HG03354 (cell line): ENCODE results near the gene ATP13A5.

Experiments used
- ATAC-seq: cut with Tn5 transposase; IDR thresholded peaks from one replicate; pipeline ENCODE4 v1.9.1; 2021; ENCODE audit warnings: mild to moderate bottlenecking; ENCODE audit not compliant: unreplicated experiment, poor library complexity, severe bottlenecking

Gene ATP13A5

DNA sequence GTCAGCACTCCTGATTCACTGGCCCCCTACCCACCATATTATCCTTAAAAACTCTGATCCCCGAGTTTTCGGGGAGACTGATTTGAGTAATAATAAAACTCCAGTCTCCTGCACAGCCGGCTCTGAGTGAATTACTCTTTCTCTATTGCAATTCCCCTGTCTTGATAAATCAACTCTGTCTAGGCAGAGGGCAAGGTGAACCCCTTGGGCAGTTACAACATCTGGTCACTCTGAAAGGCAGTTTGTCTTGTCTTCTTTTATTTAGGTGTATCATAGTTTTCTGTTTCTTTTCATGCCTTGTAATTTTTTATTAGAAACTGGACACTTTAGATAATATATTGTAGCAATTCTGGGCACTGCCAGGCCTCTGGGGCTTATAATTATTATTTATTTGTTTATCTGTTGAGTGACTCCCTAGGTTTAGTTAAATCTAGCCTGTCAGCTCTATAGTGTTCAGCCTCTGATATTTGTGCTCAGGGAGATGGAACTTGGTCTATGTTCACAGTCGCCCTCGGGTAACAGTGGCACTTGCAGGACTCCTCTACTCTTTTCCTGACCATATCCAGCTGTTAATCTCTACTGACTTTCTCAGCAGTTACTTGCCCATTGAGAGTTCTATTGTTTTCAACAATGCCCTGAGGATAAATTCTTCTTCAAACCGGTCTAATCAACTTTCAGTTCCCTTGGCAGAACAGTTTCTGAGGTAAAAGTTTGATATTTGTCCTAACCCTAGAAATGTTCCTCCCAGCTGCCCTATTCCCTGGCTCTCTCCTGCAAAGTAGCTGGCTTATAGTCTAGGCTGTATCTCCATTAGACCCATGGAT, 153.0 kb downstream of the ATP13A5 start:
- no peak for ATAC-seq
